Effector memory CD8-positive, alpha-beta T cell (primary cell): Measurements from ENCODE around the gene MPST.
"Not testable (repeated sequence)": the region's sequence is repeated elsewhere in the genome, so short reads cannot be mapped to it uniquely, and the experiment has no call there.

Experiments used
- ATAC-seq: fragments of 150-1000 bp; cut with Tn5 transposase; replicated peaks from 2 replicates; pipeline ENCODE4 v1.10.0; 2021; ENCODE audit warnings: mild to moderate bottlenecking, moderate library complexity
- DNase-seq, 3 experiments: peaks; one replicate each; pipeline ENCODE4 v3.0.0; 2021
- H3K27ac Mint-ChIP-seq, 2 donors: one replicate each; pipeline ENCODE4 v1.8.0; 2022; ENCODE audit warnings: mild to moderate bottlenecking in 2 of 2, mixed read lengths in 2 of 2, moderate library complexity in 2 of 2
- H3K27me3 Mint-ChIP-seq, 2 donors: one replicate each; pipeline ENCODE4 v1.8.0; 2022; ENCODE audit warnings: mixed read lengths in 2 of 2
- H3K36me3 Mint-ChIP-seq: one replicate; pipeline ENCODE4 v1.8.0; 2022; ENCODE audit warnings: mild to moderate bottlenecking, moderate library complexity, mixed read lengths; ENCODE audit not compliant: insufficient read depth
- H3K4me1 Mint-ChIP-seq, 2 donors: one replicate each; pipeline ENCODE4 v1.8.0; 2022; ENCODE audit warnings: low read depth in 2 of 2, mixed read lengths in 2 of 2
- H3K4me3 Mint-ChIP-seq, 2 donors: one replicate each; pipeline ENCODE4 v1.8.0; 2022; ENCODE audit warnings: mild to moderate bottlenecking in 2 of 2, mixed read lengths in 2 of 2, moderate library complexity in 2 of 2
- H3K9me3 Mint-ChIP-seq, 2 donors: one replicate each; pipeline ENCODE4 v1.8.0; 2022; ENCODE audit warnings: mixed read lengths in 2 of 2

The MPST gene

GRCh38 chr22:36988075-36988832 lies 31.3 kb upstream of the MPST start:
- Mint-ChIP-seq H3K4me3 (no peak overlapping the region), H3K36me3 (no peaks in the 10 kb centered on the region), H3K27ac (no peak overlapping the region), H3K27me3 (peaks cover 45 to 65% of the 10 kb centered on the region in 2 donors), H3K4me1 (peaks cover 0 to 5% of the 10 kb centered on the region in 2 donors), H3K9me3 (peaks cover 0 to 3% of the 10 kb centered on the region in 2 donors)
- no peak for ATAC-seq
- no peak for DNase-seq

- DNase-seq, H3K9me3 Mint-ChIP-seq, H3K4me1 Mint-ChIP-seq, H3K36me3 Mint-ChIP-seq, H3K27ac Mint-ChIP-seq, ATAC-seq, H3K4me3 Mint-ChIP-seq: not testable (repeated sequence)
- peaks cover 46 to 66% of the 10 kb centered on the region in 2 donors for H3K27me3 Mint-ChIP-seq
Measured at GRCh38 chr22:36989012-36989411, 30.5 kb upstream of the MPST start.

- no peak for DNase-seq
- no peak overlapping the region for H3K4me3 Mint-ChIP-seq
- peaks cover 57% of the 10 kb centered on the region in 2 donors for H3K27me3 Mint-ChIP-seq
- peaks cover 0 to 5% of the 10 kb centered on the region in 2 donors for H3K4me1 Mint-ChIP-seq
- peaks cover 0 to 1% of the 10 kb centered on the region in 2 donors for H3K9me3 Mint-ChIP-seq
- no peak for ATAC-seq
- H3K36me3 Mint-ChIP-seq = no peaks in the 10 kb centered on the region
- no peak overlapping the region for H3K27ac Mint-ChIP-seq
Measured at GRCh38 chr22:36990457-36990856, 29.1 kb upstream of the MPST start.

GRCh38 chr22:36991206-36991605 lies 28.3 kb upstream of the MPST start:
- ATAC-seq (no peak), DNase-seq (no peak)
- H3K4me1 Mint-ChIP-seq = peaks cover 0 to 5% of the 10 kb centered on the region in 2 donors
- no peak overlapping the region for H3K4me3 Mint-ChIP-seq
- no peaks in the 10 kb centered on the region for H3K9me3 Mint-ChIP-seq
- no peak overlapping the region for H3K27ac Mint-ChIP-seq
- H3K27me3 Mint-ChIP-seq = peaks cover 57 to 60% of the 10 kb centered on the region in 2 donors
- no peaks in the 10 kb centered on the region for H3K36me3 Mint-ChIP-seq

- Mint-ChIP-seq H3K9me3 (no peaks in the 10 kb centered on the region), H3K4me1 (no peaks in the 10 kb centered on the region), H3K27me3 (peaks cover 22 to 47% of the 10 kb centered on the region in 2 donors), H3K4me3 (no peak overlapping the region), H3K27ac (no peak overlapping the region), H3K36me3 (no peaks in the 10 kb centered on the region)
- ATAC-seq (no peak), DNase-seq (no peak)
Measured at GRCh38 chr22:36997746-36998145, 21.8 kb upstream of the MPST start.

GRCh38 chr22:36998620-36999351 lies 20.8 kb upstream of the MPST start:
- Mint-ChIP-seq H3K36me3 (no peaks in the 10 kb centered on the region), H3K27ac (no peak overlapping the region), H3K4me3 (no peak overlapping the region), H3K27me3 (peaks cover 29 to 50% of the 10 kb centered on the region in 2 donors), H3K4me1 (no peaks in the 10 kb centered on the region), H3K9me3 (no peaks in the 10 kb centered on the region)
- no peak for ATAC-seq
- DNase-seq = no peak

GRCh38 chr22:36999463-36999862 lies 20.1 kb upstream of the MPST start:
- no peak for ATAC-seq
- no peaks in the 10 kb centered on the region for H3K4me1 Mint-ChIP-seq
- H3K27me3 Mint-ChIP-seq = peaks cover 30 to 53% of the 10 kb centered on the region in 2 donors
- H3K9me3 Mint-ChIP-seq = no peaks in the 10 kb centered on the region
- no peaks in the 10 kb centered on the region for H3K36me3 Mint-ChIP-seq
- H3K4me3 Mint-ChIP-seq = no peak overlapping the region
- no peak overlapping the region for H3K27ac Mint-ChIP-seq
- DNase-seq = no peak

GRCh38 chr22:37000676-37001534 lies 18.6 kb upstream of the MPST start:
- DNase-seq = no peak
- Mint-ChIP-seq H3K9me3 (no peaks in the 10 kb centered on the region), H3K27ac (no peak overlapping the region)

GRCh38 chr22:37001826-37002225 lies 17.7 kb upstream of the MPST start:
- Mint-ChIP-seq H3K27me3 (peaks cover 37 to 77% of the 10 kb centered on the region in 2 donors), H3K9me3 (no peaks in the 10 kb centered on the region), H3K36me3 (peaks cover 4% of the 10 kb centered on the region), H3K27ac (no peak overlapping the region), H3K4me3 (no peak overlapping the region), H3K4me1 (no peaks in the 10 kb centered on the region)
- ATAC-seq (no peak), DNase-seq (no peak)

More at GRCh38 chr22:37000676-37001534, 18.6 kb upstream of the MPST start:
- H3K36me3 Mint-ChIP-seq = peaks cover 4% of the 10 kb centered on the region
- no peak overlapping the region for H3K4me3 Mint-ChIP-seq
- no peak for ATAC-seq
- peaks cover 31 to 68% of the 10 kb centered on the region in 2 donors for H3K27me3 Mint-ChIP-seq
- no peaks in the 10 kb centered on the region for H3K4me1 Mint-ChIP-seq

- DNase-seq = no peak
- no peak overlapping the region for H3K27ac Mint-ChIP-seq
- H3K36me3 Mint-ChIP-seq = peaks cover 4% of the 10 kb centered on the region
- H3K9me3 Mint-ChIP-seq = no peaks in the 10 kb centered on the region
- no peak for ATAC-seq
- peaks cover 45 to 83% of the 10 kb centered on the region in 2 donors for H3K27me3 Mint-ChIP-seq
- no peak overlapping the region for H3K4me3 Mint-ChIP-seq
- no peaks in the 10 kb centered on the region for H3K4me1 Mint-ChIP-seq
Measured at GRCh38 chr22:37002633-37003032, 16.9 kb upstream of the MPST start.

- Mint-ChIP-seq H3K9me3 (no peaks in the 10 kb centered on the region), H3K36me3 (peaks cover 4% of the 10 kb centered on the region), H3K27me3 (peaks cover 58 to 81% of the 10 kb centered on the region in 2 donors), H3K4me1 (no peaks in the 10 kb centered on the region), H3K27ac (no peak overlapping the region), H3K4me3 (no peak overlapping the region)
- DNase-seq (no peak), ATAC-seq (no peak)
Measured at GRCh38 chr22:37007651-37008050, 11.9 kb upstream of the MPST start.

GRCh38 chr22:37008365-37008764 lies 11.2 kb upstream of the MPST start:
- Mint-ChIP-seq H3K36me3 (peaks cover 4% of the 10 kb centered on the region), H3K27me3 (peaks cover 51 to 74% of the 10 kb centered on the region in 2 donors), H3K9me3 (no peaks in the 10 kb centered on the region), H3K27ac (no peak overlapping the region), H3K4me3 (no peak overlapping the region), H3K4me1 (no peaks in the 10 kb centered on the region)
- DNase-seq = no peak
- no peak for ATAC-seq

GRCh38 chr22:37009490-37009889 lies 10.1 kb upstream of the MPST start:
- Mint-ChIP-seq H3K27ac (no peak overlapping the region), H3K4me3 (no peak overlapping the region), H3K9me3 (no peaks in the 10 kb centered on the region), H3K36me3 (peaks cover 4% of the 10 kb centered on the region), H3K27me3 (peaks cover 41 to 62% of the 10 kb centered on the region in 2 donors), H3K4me1 (no peaks in the 10 kb centered on the region)
- ATAC-seq (no peak), DNase-seq (no peak)
